Activated CD8-positive, alpha-beta T cell treated with anti-CD3 and anti-CD28 coated beads for 36 hours (primary cell): ENCODE measurements around the gene IRAK4. TPM values are rescaled to one million over a fixed set of nuclear protein-coding genes. Genes with fewer than 3 reads are reported as not detected.

ENCODE experiments used
- ATAC-seq: fragments of 200-7000 bp; cut with Tn5 transposase; one replicate; pipeline ENCODE4 v1.10.0; 2021; ENCODE audit warnings: mild to moderate bottlenecking, moderate library complexity
- CTCF ChIA-PET: fragments of 350-600 bp; sonication (Branson Sonifier 250); formaldehyde crosslinking; loops from one replicate; lab custom pipeline; 2021; ENCODE audit warnings: antibody characterized with exemption; lab: Charles Lee
- POLR2A ChIA-PET: fragments of 350-600 bp; sonication (Branson Sonifier 250); formaldehyde crosslinking; loops from one replicate; lab custom pipeline; 2021; ENCODE audit warnings: antibody characterized with exemption; lab: Charles Lee
- DNase-seq: peaks from one replicate; pipeline ENCODE4 v3.0.0-alpha.2; 2020
- H3K27ac Mint-ChIP-seq: one replicate; pipeline ENCODE4 v1.8.0; 2021; ENCODE audit warnings: mild to moderate bottlenecking, mixed read lengths
- H3K27me3 Mint-ChIP-seq: one replicate; pipeline ENCODE4 v1.8.0; 2021; ENCODE audit warnings: mixed read lengths
- H3K36me3 Mint-ChIP-seq: one replicate; pipeline ENCODE4 v1.8.0; 2021; ENCODE audit warnings: low read depth, mixed read lengths
- H3K4me1 Mint-ChIP-seq: one replicate; pipeline ENCODE4 v1.8.0; 2021; ENCODE audit warnings: low read depth, mixed read lengths
- H3K4me3 Mint-ChIP-seq: one replicate; pipeline ENCODE4 v1.8.0; 2021; ENCODE audit warnings: mild to moderate bottlenecking, moderate library complexity, mixed read lengths
- H3K9me3 Mint-ChIP-seq: one replicate; pipeline ENCODE4 v1.8.0; 2021; ENCODE audit warnings: mixed read lengths
- intact Hi-C: fragments of 100-400 bp; cut with micrococcal nuclease; formaldehyde crosslinking; loops from one replicate; pipeline ENCODE4 v1.10.0; 2022
- total RNA-seq, 2 experiments: library from RNA; stranded (reverse); gene quantifications; one replicate each; pipeline ENCODE4 v1.2.3, GENCODE V29; 2021
- TF ChIP-seq, protein P1 (sequence below): fragments of 200-600 bp; IDR thresholded peaks from one replicate; pipeline ENCODE4 v1.8.0; 2022; ENCODE audit warnings: antibody characterized with exemption, mild to moderate bottlenecking

The IRAK4 gene
- total RNA-seq, 2 experiments from 2014 or later = 24.0 TPM

DNA sequence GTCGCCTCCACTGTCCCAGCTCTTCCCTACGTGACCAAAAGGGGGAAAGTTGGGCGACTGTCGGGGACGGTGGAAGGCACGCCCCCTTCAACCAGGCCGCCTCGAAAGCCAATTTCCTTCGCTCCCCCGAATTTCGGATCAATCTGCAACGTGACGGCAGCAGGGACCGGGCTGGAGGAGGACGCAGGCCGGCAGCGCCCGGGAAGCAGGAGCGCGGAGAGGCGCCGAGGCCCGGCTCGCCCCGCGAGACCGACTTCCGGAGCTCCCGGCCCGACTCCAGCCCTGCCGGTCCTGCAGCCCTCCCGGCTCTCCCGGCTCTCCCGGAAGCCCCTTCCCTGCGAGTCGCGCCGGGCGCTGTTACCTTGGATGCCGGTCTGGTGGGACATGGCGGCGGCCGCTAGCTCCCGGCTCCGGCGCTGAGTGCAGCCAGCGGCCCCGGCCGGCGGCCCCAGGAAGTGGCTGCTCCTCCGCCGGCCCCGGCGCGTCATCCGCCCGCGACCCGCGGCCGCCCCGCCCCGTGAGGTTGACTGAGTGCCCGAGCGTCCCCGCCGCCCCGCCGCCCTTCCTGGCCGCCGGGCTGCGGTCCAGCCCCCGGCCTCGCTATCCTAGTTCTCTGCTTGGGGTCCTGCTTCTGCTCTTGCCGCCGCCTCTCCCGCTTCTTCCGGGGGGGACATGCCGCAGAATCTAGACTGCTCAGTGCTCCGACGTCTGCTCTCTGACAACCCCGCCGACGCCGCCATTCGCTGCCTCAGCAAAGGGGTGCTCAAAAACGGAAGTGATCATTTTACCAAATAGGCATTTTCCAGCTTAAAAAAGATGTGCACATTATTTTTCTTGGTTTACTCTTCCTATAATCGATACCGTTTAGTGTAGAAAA is 47.3 kb downstream of the IRAK4 start, which contains the start of gene TWF1:
Gene TWF1 (minus strand): TSS at position 458 of the 877 bp plus-strand sequence. CDS start 72 bp downstream, at position 386.
- TF ChIP-seq, protein P1, sequence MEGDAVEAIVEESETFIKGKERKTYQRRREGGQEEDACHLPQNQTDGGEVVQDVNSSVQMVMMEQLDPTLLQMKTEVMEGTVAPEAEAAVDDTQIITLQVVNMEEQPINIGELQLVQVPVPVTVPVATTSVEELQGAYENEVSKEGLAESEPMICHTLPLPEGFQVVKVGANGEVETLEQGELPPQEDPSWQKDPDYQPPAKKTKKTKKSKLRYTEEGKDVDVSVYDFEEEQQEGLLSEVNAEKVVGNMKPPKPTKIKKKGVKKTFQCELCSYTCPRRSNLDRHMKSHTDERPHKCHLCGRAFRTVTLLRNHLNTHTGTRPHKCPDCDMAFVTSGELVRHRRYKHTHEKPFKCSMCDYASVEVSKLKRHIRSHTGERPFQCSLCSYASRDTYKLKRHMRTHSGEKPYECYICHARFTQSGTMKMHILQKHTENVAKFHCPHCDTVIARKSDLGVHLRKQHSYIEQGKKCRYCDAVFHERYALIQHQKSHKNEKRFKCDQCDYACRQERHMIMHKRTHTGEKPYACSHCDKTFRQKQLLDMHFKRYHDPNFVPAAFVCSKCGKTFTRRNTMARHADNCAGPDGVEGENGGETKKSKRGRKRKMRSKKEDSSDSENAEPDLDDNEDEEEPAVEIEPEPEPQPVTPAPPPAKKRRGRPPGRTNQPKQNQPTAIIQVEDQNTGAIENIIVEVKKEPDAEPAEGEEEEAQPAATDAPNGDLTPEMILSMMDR = no peak
- ChIA-PET POLR2A (interaction anchor here (0.7 to 2.1 kb wide), 12 partner anchors 9 to 70 kb away, joined by 3 to 10 read pairs (median 4); partner anchors contain the start of genes IRAK4, PUS7L and TMEM117), CTCF (interaction anchor here (0.8 to 4.6 kb wide), 8 partner anchors 9 to 77 kb away, joined by 3 to 34 read pairs (median 4); partner anchors contain the start of gene TMEM117)
- Mint-ChIP-seq H3K27ac (peak within 1 kb of the TSS; percentile 100), H3K9me3 (no peaks in the 10 kb centered on the region), H3K36me3 (peaks cover 12% of the 10 kb centered on the region), H3K27me3 (no peaks in the 10 kb centered on the region), H3K4me1 (peaks cover 34% of the 10 kb centered on the region), H3K4me3 (peak within 1 kb of the TSS; percentile 82)
- DNase-seq (peak; percentile 90), ATAC-seq (peak; percentile 94)
- intact Hi-C loops = loop anchor here (5.0 kb wide), 1 partner anchor 49 kb away; the partner anchor contains the start of genes IRAK4 and PUS7L

DNA sequence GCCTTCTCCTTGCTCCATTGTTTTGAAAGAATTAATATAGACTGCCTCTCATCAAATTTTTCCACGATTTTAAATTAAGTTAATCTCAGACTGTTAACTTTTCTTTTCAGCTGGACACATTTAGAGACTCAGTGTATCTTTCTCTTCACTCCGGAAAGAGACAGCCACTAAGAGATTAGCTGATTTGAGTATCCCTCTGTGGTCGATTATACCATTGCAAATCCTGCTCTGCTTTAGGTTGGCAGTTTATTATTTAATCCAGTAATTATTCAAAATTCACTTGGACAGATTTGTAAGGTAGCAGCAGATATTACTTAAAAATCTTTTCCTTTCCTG is 48.0 kb downstream of the IRAK4 start:
- no peaks in the 10 kb centered on the region for H3K9me3 Mint-ChIP-seq
- H3K4me1 Mint-ChIP-seq = peaks cover 38% of the 10 kb centered on the region
- TF ChIP-seq, protein P1 = no peak
- POLR2A ChIA-PET = interaction anchor here (1.0 to 1.3 kb wide), 6 partner anchors 9 to 47 kb away, joined by 3 to 10 read pairs (median 4); partner anchors contain the start of genes IRAK4, PUS7L and TMEM117
- intact Hi-C loops = loop anchor here (5.0 kb wide), 1 partner anchor 49 kb away; the partner anchor contains the start of genes IRAK4 and PUS7L
- DNase-seq = no peak
- H3K4me3 Mint-ChIP-seq = peak overlapping the region; percentile 82
- CTCF ChIA-PET = interaction anchor here (0.8 to 4.6 kb wide), 6 partner anchors 10 to 76 kb away, joined by 3 to 34 read pairs (median 4); partner anchors contain the start of gene TMEM117
- H3K27me3 Mint-ChIP-seq = no peaks in the 10 kb centered on the region
- H3K27ac Mint-ChIP-seq = peak overlapping the region; percentile 100
- peak; percentile 13 for ATAC-seq
- peaks cover 11% of the 10 kb centered on the region for H3K36me3 Mint-ChIP-seq

DNA sequence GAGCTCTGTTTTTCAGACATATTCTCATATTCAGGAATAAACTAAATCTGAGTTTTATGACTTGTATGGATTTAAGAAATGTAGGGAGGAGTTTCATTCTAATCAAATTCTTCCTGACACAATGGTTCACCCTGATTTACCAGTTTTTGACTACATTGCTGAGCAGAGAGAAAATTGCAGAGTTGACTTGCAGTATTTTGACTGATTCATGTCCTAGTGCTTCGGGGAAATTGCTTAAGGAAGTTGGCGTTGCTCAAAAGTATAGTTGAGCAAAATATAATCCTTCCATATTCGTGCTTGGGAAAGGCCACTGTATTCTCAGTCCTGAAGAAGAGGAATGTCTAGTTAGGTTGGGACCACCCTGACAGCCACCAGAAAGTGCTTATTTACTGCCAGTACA is 48.6 kb downstream of the IRAK4 start:
- CTCF ChIA-PET = interaction anchor here (0.8 to 4.6 kb wide), 4 partner anchors 10 to 75 kb away, joined by 3 to 34 read pairs (median 8); no protein-coding TSS in a partner anchor
- no peaks in the 10 kb centered on the region for H3K9me3 Mint-ChIP-seq
- peak overlapping the region; percentile 82 for H3K4me3 Mint-ChIP-seq
- H3K4me1 Mint-ChIP-seq = peaks cover 38% of the 10 kb centered on the region
- H3K36me3 Mint-ChIP-seq = peaks cover 9% of the 10 kb centered on the region
- no peak for DNase-seq
- H3K27ac Mint-ChIP-seq = peak overlapping the region; percentile 100
- intact Hi-C loops = loop anchor here (5.0 kb wide), 1 partner anchor 50 kb away; the partner anchor contains the start of genes IRAK4 and PUS7L
- TF ChIP-seq, protein P1 = no peak
- no peak for ATAC-seq
- H3K27me3 Mint-ChIP-seq = no peaks in the 10 kb centered on the region
- POLR2A ChIA-PET = interaction anchor here (1.0 to 1.3 kb wide), 4 partner anchors 8 to 48 kb away, joined by 3 to 6 read pairs (median 4); partner anchors contain the start of genes IRAK4, PUS7L and TMEM117

- ATAC-seq = no peak
- intact Hi-C loops = no loop called here
- Mint-ChIP-seq H3K9me3 (no peaks in the 10 kb centered on the region), H3K4me3 (no peak overlapping the region), H3K4me1 (peaks cover 23% of the 10 kb centered on the region), H3K27ac (no peak overlapping the region), H3K27me3 (peaks cover 1% of the 10 kb centered on the region), H3K36me3 (no peaks in the 10 kb centered on the region)
- TF ChIP-seq, protein P1 = no peak
- no peak for DNase-seq
- ChIA-PET POLR2A (no interaction called here), CTCF (no interaction called here)
These were observed 53.3 kb downstream of the IRAK4 start for GRCh38 chr12:43812057-43812456.
